GM19455 (cell line): ENCODE data around the gene FNDC7.
"Not testable (repeated sequence)": the region's sequence is repeated elsewhere in the genome, so short reads cannot be mapped to it uniquely, and the experiment has no call there.

Source experiments
- ATAC-seq: cut with Tn5 transposase; IDR thresholded peaks from one replicate; pipeline ENCODE4 v1.9.1; 2021; ENCODE audit not compliant: unreplicated experiment

Gene FNDC7, protein sequence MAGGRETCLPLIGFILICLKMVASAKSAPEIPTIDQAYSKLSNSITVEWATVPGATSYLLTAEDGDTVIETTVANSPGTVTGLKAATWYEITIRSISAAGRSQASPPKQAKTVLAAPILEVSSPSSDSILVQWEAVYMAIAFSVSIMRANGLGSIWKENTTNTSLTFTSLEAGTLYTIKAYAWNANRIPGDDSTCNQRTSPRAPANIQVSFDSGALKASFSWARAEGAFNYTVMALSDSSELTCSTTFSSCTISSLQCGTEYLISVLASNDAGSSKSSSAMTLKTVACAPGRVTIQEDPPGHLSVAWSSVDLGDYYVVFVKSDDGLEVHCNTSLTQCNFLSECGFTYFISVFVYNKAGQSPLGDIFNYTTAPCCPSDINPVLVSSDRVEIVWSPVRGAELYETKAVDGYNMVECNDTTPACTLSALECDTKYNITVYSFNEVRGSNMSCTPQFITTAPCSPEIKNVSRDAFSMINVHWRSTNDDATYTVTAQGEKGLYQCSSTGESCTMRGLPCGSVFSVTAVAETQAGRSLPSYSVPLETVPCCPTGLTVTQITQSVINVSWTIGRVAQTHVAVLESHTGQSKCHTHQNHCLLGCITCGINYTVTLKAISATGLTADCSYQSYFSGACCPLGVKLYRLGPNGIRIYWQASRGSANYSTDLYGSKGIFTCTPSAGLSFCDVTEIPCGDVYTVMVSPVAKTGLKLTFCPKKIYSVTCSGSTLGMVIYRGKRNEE

DNA sequence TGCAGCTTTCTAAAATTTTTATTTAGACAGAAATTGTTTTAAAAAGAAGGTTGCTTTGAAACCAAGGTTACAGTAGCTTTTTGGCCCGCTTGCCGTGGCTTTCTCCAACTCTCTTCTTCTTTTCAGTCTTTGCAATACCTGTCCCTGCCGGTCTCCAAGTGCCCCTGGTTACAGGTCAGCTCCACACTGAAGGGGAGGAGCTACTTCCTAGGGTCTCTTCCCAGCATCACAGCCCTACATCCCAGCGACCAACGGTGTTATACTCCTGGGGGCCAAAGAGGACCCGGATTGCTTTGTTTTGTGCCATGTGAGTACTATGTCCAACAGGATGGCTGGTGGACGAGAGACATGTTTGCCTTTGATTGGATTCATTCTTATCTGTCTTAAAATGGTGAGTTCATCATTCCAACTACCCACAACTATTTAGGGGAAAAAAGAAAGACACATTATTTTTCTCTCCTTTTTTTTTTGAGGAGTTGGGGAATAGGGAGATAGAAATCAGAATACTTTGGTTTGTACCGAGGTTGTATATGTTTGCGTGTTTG is at the start of gene FNDC7:
TSS of gene FNDC7 (plus strand) at position 303 of the 545 bp plus-strand sequence. CDS start at position 329, 26 bp downstream.
- no peak for ATAC-seq

DNA sequence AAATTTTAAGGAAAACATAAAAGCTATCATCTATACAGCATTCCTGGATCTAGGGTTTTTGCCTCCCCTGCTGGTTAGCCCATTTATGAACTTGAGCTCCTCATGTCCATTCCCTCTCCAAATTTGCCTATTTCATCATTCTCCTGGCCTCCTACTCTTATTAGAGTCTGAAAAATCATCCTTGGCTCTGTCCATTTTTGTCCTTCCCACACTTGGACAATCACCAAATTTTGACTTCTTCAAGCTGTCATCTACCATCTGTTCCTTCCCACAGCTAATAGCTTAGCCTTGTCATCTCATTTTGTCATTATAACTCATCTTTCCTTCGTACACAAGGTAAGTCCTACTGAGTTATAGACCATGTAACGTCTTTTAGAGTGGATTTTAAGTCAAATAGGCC is 49.6 kb upstream of the FNDC7 start:
- no peak for ATAC-seq

DNA sequence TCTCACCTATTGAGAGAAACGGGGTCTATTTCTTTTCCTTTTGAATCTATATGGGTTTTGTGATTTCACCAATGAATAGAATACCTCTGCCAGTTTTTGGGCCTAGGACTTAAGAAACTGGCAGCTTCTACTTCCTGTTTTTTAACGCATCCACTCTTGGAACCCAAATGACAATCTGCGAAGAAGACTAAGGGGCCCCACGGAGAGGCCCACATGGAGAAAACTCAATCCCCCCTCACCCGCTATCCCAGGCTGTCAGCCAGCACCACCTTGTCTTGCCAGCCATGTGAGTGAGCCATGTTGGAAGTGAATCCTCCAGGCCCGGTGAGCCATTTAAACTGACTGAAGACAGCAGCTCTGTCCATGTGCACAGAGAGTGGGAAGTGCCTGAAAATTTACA is 48.2 kb upstream of the FNDC7 start:
- no peak for ATAC-seq

DNA sequence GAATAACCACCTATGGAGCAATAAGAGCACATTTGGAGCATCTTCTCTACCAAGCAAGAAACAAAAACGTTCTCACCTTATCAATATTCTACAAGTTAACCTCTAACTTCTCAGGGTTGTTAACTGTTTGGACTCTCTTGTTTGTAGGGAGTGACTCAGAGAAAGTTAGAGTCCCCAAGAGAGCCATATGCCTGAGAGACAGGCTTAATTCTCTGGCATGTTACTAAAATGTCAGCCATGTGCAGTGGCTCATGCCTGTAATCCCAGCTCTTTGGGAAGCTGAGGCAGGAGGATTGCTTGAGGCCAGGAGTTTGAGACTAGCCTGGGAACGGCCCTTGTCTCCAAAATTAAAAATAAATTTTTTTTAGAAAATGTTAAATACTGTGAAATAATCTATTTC is 47.6 kb upstream of the FNDC7 start:
- ATAC-seq, result no peak

- ATAC-seq, result no peak
Observed at GRCh38 chr1:108665771-108666170, 46.9 kb upstream of the FNDC7 start.

- not testable (repeated sequence) for ATAC-seq
Observed at GRCh38 chr1:108667422-108667821, 45.3 kb upstream of the FNDC7 start.

DNA sequence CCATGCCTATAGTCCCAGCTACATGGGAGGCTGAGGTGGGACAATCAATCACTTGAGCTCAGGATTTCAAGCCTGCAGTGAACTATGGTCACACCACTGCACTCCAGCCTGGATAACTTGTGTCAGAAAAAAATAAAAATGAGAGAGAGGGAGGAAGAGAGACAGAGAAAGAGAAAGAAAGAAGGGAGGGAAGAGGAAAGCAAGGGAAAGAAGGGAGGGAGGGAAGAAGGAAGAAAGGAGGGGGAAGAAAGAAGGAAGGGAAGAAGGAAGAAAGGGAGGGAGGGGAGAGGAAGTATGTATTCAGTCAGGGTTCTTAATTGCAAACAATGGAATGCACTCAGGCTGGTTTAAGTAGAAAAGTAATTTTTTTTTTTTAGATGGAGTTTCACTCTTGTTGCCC is 43.9 kb upstream of the FNDC7 start:
- ATAC-seq, result no peak

DNA sequence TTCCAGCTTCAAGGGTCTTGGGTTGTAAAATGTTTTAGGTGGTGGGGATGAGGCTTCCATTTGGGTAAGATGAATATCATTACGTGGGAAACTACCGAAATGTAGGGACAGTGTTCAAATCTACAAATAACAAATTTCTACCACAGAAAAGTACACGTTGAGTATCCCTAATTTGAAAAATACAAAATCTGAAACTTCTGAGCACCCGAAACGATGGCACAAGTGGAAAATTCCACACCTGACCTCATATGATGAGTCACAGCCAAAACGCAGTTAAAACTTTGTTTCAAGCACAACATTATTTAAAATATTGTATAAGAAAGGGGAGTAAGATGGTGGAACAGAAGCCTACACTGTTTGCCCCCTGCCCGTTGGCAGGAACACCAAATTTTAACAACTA is 43.0 kb upstream of the FNDC7 start:
- ATAC-seq, result no peak

DNA sequence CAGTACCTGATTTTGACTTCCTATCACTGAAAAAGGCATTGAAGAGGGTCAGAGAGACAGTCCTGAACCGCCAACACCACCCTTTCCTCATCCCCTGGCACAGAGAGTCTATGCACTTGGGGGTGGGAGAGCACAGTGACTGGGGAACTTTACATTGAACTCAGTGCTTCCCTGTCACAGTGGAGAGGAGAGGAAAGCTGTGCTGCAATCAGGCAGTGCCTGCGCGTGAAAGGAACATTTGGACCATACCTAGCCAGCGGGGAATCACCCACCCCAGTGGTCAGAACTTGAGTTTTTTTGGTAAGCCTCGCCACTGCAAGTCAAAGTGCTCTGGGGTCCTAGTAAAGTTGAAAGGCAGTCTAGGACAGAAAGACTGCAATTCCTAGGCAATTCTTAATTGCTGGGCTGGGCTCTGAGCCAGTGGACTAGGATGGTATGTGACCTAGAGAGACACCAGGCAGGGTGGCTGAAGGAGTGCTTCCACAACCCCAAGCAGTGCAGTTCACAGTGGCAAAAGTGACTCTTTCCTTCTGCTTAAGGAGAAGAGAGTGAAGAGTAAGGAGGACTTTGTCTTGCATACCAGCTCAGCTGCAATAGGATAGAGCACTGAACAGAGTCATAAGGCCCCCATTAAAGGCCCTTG is 42.5 kb upstream of the FNDC7 start:
- no peak for ATAC-seq

DNA sequence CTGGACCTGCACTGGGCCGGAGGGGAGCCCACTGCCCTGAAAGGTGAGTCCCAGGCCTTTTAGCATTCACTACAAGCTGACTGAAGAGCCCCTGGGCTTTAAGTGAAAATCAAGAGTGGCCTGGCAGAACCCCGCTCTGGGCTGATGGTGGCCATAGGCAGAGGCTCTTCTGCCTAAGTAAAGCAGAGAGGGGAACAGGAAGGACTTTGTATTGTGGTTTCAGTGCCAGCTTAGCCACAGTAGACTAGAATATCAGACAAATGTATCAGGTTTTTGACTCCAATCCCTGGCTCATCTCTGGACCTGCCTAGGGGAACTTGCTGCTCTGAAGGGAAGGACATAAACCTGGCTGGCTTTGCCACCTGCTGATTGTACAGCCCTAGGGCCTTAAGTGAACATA is 41.6 kb upstream of the FNDC7 start:
- ATAC-seq, result no peak

- ATAC-seq, result no peak
Observed at GRCh38 chr1:108678706-108679105, 34.0 kb upstream of the FNDC7 start.

GRCh38 chr1:108679586-108680213 is 33.0 kb upstream of the FNDC7 start:
- no peak for ATAC-seq

DNA sequence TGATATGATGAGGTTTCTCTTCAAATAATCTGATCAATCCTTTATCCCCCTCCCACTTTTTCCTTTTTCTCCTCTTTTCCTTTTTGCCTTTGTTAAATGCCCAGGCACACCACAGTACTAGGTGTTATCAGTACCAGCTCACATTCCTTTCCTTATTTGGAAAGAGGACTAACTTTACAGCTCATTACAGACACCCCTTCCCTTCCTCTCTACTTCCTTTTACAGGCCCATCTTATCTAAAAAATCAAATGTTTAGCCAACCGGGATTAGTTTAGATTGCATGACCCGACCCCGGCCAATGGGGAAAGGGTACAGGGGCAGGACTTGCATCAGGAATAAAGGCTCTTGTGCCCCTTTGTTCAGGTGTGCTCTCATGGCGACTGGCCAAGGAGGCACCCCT is 31.0 kb upstream of the FNDC7 start:
- ATAC-seq, result not testable (repeated sequence)

DNA sequence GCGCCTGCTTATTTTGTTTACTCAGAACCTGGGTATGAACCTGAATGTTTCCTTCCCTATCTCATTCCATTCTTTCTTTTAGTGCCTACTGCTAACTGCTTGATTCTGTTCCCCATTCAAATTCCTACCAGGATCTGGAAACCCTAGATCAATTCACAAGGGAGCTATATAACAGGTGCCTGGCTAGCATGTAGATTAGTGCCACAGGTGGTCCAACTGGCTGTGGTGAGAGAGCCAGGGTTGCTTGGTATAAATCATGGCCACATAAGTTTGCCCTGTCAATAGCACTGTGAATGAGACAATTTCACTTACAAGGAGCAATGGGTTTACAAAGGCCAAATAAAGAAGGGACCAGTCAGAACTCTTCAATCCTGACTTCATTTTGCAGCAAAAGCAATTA is 27.2 kb upstream of the FNDC7 start:
- ATAC-seq, result no peak

- ATAC-seq, result no peak
Observed at GRCh38 chr1:108686614-108687313, 25.9 kb upstream of the FNDC7 start.

DNA sequence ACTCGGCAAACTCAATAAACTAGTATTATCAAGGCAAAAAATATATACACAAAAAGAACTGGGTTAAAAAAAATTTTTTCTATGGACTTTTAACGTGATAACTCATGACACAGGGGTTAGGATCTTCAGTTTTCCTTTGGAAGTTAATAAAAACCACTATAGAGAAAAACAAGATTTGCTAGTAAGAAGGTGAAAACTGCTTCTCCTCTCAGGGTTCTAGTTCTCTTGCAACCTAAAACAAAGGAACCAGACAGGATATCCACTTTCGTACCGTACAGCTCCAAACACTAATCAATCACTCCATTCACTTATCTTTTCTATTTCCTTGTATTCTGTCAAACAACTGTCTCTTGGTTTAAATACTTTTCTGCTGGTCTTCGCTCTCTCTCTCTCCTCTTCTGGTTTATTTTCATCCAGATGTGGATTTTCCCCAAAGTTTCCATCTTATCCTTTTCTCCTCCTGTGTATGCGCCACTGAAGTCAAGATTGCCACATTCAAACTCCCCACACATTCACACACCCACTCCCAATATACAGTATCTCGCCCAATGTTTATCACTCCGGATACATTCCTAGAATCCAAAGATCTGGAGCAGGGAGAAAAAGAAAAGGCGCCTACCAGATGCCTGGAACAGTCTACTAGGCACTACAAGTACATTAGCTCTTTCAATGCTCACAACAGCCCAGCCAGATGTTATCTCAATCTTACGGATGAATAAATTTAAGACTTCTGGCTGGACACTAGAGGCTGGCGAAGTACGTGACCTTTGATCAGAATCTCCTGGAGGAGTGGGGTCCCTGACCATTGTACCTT is 21.4 kb upstream of the FNDC7 start:
- ATAC-seq, result no peak

GRCh38 chr1:108691942-108692723 is 20.6 kb upstream of the FNDC7 start, which contains the start of gene PRPF38B:
Gene PRPF38B (plus strand): TSS chr1:108692310. CDS start chr1:108692592, 282 bp downstream.
- ATAC-seq, result peak; percentile 93

DNA sequence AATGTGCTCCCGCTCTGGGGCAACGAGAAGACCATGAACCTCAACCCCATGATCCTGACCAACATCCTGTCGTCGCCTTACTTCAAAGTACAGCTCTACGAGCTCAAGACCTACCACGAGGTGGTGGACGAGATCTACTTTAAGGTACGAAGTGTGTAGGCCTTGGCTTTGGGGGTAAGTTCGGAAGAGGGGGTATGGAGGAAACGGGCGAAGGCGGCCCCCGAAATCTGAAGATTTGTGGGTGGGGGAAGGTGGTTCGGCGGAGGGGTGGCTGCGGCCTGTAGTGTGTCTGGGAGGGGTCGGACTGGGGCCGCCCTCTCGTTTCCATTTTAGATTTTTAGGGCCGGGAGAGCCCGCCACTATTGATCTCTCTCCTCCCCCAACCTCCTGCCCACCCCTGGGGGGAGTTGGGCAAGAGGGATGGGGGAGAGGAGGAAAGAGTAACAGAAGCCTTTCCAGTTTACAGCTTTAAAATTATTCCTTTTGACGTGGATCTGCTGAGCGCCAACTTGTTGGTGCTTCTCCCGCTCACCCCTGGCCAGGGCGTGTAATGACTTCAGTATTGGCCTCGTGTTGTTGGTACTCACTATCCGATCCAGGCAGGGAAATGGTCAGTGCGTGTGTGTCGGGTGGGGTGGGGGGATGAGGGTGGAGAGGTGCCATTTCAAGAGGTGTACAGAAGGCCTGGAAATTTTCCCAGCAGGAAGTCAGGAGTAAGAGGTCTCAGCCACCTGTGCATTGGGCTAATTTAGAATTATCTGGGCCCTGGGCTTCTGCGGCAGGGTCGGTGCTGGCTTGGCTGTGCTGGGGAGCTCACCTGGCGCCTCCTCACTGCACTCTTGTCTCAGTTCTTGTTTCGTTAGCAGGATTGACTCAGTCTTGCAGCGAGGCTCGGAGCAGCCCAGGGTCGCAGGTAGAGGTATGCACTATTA is 19.7 kb upstream of the FNDC7 start:
- ATAC-seq, result peak; percentile 65
